Glutamatergic neuron (in vitro differentiated cells): ENCODE results near the gene MRPS23. TPM values are rescaled to one million over a fixed set of nuclear protein-coding genes. Genes with fewer than 3 reads are reported as not detected.

Experiments used
- DNase-seq: peaks from one replicate; pipeline ENCODE4 v3.0.0; 2022
- H3K27ac Mint-ChIP-seq: one replicate; pipeline ENCODE4 v1.8.0; 2020; ENCODE audit warnings: mild to moderate bottlenecking, mixed read lengths, inconsistent platforms; ENCODE audit not compliant: unreplicated experiment
- H3K27me3 Mint-ChIP-seq: one replicate; pipeline ENCODE4 v1.8.0; 2020; ENCODE audit warnings: mild to moderate bottlenecking, moderate library complexity, mixed read lengths, inconsistent platforms; ENCODE audit not compliant: unreplicated experiment
- H3K36me3 Mint-ChIP-seq: one replicate; pipeline ENCODE4 v1.8.0; 2020; ENCODE audit warnings: mild to moderate bottlenecking, mixed read lengths, inconsistent platforms; ENCODE audit not compliant: unreplicated experiment
- H3K4me1 Mint-ChIP-seq: one replicate; pipeline ENCODE4 v1.8.0; 2020; ENCODE audit warnings: mild to moderate bottlenecking, low read depth, mixed read lengths, inconsistent platforms; ENCODE audit not compliant: unreplicated experiment
- H3K4me3 Mint-ChIP-seq: one replicate; pipeline ENCODE4 v1.8.0; 2020; ENCODE audit warnings: mild to moderate bottlenecking, mixed read lengths, inconsistent platforms; ENCODE audit not compliant: unreplicated experiment
- H3K9me3 Mint-ChIP-seq: one replicate; pipeline ENCODE4 v1.8.0; 2020; ENCODE audit warnings: mild to moderate bottlenecking, moderate library complexity, mixed read lengths, inconsistent platforms; ENCODE audit not compliant: unreplicated experiment
- total RNA-seq: library from RNA; stranded (reverse); fragmentation: NEBNext Ultra II Directional; extraction: Animal tissue kit (Norgen Biotek cat#: 25700); gene quantifications from one replicate; pipeline ENCODE4 v1.2.1, GENCODE V29; 2021; ENCODE audit not compliant: unreplicated experiment
- TF ChIP-seq, protein P1 (sequence below): fragments of 200-600 bp; sonication (generic); IDR thresholded peaks from one replicate; pipeline ENCODE4 v1.5.0; 2021; ENCODE audit not compliant: partially characterized antibody, unreplicated experiment

The MRPS23 gene
- total RNA-seq, 1 donor from 2014 or later = 50.0 TPM

DNA sequence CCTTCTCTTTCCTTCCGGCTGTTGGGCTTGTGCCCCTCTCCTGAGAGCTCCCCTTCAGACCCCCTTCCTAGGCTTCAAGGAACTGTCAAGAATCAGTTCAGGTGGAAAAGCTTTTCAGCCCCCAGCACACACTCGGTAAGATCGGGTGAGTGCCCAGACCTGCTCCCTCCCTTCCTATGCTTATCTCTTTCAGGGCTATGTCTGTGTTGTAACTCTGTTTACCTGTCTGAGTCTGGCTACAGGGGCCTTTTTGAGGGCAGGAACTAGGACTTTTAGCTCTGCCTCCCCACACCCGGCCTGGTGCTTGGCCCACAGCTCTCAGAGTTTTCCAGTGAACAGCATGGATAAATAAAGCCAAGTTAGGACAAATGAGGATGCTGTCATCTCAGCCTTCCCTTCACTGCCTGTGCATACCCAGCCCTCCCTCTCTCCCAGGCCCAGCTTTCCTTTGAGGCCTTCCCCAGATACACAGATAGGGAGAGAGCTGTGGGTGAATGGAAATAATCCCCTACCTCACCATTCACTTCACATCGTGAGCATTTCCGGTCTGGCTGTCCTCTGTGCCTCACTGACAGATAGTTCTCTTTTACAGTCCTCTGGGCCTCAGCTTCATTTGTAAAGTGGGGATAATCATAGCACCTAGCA lies 5.7 kb upstream of the MRPS23 start:
- Mint-ChIP-seq H3K4me1 (peaks cover 9% of the 10 kb centered on the region), H3K27me3 (peaks cover 2% of the 10 kb centered on the region), H3K36me3 (no peaks in the 10 kb centered on the region), H3K9me3 (peaks cover 5% of the 10 kb centered on the region), H3K4me3 (no peak overlapping the region), H3K27ac (no peak overlapping the region)
- TF ChIP-seq, protein P1, sequence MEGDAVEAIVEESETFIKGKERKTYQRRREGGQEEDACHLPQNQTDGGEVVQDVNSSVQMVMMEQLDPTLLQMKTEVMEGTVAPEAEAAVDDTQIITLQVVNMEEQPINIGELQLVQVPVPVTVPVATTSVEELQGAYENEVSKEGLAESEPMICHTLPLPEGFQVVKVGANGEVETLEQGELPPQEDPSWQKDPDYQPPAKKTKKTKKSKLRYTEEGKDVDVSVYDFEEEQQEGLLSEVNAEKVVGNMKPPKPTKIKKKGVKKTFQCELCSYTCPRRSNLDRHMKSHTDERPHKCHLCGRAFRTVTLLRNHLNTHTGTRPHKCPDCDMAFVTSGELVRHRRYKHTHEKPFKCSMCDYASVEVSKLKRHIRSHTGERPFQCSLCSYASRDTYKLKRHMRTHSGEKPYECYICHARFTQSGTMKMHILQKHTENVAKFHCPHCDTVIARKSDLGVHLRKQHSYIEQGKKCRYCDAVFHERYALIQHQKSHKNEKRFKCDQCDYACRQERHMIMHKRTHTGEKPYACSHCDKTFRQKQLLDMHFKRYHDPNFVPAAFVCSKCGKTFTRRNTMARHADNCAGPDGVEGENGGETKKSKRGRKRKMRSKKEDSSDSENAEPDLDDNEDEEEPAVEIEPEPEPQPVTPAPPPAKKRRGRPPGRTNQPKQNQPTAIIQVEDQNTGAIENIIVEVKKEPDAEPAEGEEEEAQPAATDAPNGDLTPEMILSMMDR = no peak
- no peak for DNase-seq

DNA sequence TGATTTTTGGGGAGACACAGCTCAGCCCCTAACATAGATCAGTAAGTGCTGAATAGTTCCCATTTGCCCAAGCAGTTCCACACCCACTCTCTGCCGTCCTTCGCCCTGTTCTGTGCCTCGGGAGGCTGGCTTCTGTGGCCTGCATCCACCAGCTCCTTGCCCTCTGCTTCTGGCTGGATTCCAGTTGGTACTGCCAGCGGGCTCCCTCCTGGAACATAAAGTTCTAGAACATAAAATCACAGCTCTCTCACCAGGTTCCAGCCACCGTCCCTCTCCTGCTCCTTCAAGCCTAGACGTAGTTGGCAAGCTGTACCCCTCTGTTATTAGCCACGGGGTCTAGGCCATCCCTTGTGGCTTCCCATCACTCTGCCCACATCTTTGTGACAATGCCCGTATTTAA lies 3.9 kb upstream of the MRPS23 start:
- Mint-ChIP-seq H3K36me3 (no peaks in the 10 kb centered on the region), H3K4me3 (no peak overlapping the region), H3K27me3 (peaks cover 2% of the 10 kb centered on the region), H3K4me1 (peaks cover 14% of the 10 kb centered on the region), H3K9me3 (peaks cover 6% of the 10 kb centered on the region), H3K27ac (peak overlapping the region; percentile 46)
- no peak for DNase-seq
- TF ChIP-seq, protein P1 = no peak

DNA sequence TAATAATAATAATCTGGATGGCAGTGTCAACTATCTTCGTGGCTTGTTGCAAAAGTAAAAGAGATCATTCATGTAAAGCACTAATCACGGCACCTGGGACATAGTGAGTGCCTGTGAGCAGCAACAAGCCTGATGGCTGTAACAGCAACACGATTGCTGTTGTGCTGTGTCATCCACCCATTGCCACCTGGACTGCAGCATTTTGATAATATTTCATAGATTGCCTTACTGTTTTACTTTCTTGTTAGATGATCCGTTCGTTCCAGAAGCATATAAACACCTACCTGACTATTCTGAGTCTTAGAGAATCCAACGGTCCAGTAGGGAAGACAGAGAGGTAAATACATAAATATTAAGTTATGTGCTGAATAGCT lies 3.1 kb upstream of the MRPS23 start:
- DNase-seq = no peak
- TF ChIP-seq, protein P1 = no peak
- H3K4me3 Mint-ChIP-seq = no peak overlapping the region
- no peak overlapping the region for H3K27ac Mint-ChIP-seq
- peaks cover 3% of the 10 kb centered on the region for H3K9me3 Mint-ChIP-seq
- H3K4me1 Mint-ChIP-seq = peaks cover 11% of the 10 kb centered on the region
- no peaks in the 10 kb centered on the region for H3K36me3 Mint-ChIP-seq
- peaks cover 3% of the 10 kb centered on the region for H3K27me3 Mint-ChIP-seq

DNA sequence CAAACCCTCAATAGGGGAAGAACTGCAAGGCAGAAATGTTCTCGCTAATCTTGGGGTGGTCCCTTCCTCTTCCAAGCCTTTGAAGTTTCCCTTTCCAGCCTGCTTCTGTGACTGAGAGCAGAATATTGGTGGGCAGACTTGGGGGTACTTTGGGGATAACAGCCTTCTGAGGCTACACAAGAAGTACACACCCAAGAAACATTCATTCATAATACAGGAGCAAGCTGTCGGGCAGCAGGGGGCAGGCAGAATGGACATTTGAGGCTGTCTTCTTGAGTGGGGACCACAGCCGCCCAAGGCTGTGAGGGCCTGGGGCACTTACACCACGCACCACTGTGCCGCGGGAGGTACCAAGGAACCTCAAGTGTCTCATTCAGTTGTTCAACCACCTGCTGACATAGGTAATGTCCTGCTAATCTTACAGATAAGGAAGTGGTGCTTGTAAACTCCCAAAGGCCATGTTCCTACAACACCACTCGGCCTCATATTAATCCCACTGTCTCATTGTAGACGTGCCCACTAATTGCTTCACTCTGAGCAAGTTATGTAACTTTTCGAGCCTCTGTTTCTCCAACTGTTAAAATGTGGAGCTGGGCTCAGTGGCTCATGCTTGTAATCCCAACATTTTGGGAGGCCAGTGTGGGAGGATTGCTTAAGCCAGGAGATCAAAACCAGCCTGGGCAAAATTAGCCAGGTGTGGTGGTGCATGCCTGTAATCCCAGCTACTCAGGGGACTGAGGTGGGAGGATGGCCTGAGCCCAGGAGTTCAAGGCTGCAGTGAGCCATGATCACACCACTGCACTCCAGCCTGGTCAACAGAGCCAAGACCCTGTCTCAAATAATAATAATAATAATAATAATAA lies 2.5 kb upstream of the MRPS23 start:
- no peaks in the 10 kb centered on the region for H3K36me3 Mint-ChIP-seq
- peaks cover 11% of the 10 kb centered on the region for H3K4me1 Mint-ChIP-seq
- no peak overlapping the region for H3K27ac Mint-ChIP-seq
- TF ChIP-seq, protein P1 = no peak
- peaks cover 3% of the 10 kb centered on the region for H3K9me3 Mint-ChIP-seq
- no peak for DNase-seq
- H3K27me3 Mint-ChIP-seq = peaks cover 3% of the 10 kb centered on the region
- H3K4me3 Mint-ChIP-seq = peak overlapping the region; percentile 52
